GM12864 (cell line): Measurements from ENCODE around the gene CHAF1B.
A peak's percentile ranks its signal among the peaks of the same experiment; 100 is the strongest.
"Not testable (repeated sequence)": the region's sequence is repeated elsewhere in the genome, so short reads cannot be mapped to it uniquely, and the experiment has no call there.

Experiments used
- DNase-seq: peaks from one replicate; pipeline ENCODE4 v3.0.0-alpha.2; 2011; ENCODE audit warnings: low read depth
- H3K4me3 ChIP-seq: 2 replicates; pipeline ENCODE4 v1.5.1; 2011; ENCODE audit warnings: mild to moderate bottlenecking, low read depth, low read length, control low read depth
- CTCF ChIP-seq: IDR thresholded peaks from 2 replicates; pipeline ENCODE4 v1.5.1; 2011; ENCODE audit warnings: low read depth, mild to moderate bottlenecking, moderate library complexity, low read length, control low read depth, inconsistent platforms; ENCODE audit errors: missing control alignments

CHAF1B gene

GRCh38 chr21:36385233-36386030, at the start of gene CHAF1B:
Gene CHAF1B (plus strand): TSS chr21:36385392. CDS start chr21:36386137, 745 bp downstream.
- DNase-seq: no peak
- TF ChIP-seq CTCF: no peak
- peak within 1 kb of the TSS; percentile 86 for H3K4me3 ChIP-seq

- TF ChIP-seq CTCF: no peak
- DNase-seq: no peak
- no peak overlapping the region for H3K4me3 ChIP-seq
Observed at GRCh38 chr21:36337099-36337509, 48.1 kb upstream of the CHAF1B start.

GRCh38 chr21:36338975-36339374, 46.2 kb upstream of the CHAF1B start:
- no peak for TF ChIP-seq CTCF
- no peak for DNase-seq
- no peak overlapping the region for H3K4me3 ChIP-seq

- H3K4me3 ChIP-seq, DNase-seq: not testable (repeated sequence)
Observed at GRCh38 chr21:36342581-36342980, 42.6 kb upstream of the CHAF1B start.

- no peak overlapping the region for H3K4me3 ChIP-seq
- no peak for TF ChIP-seq CTCF
- no peak for DNase-seq
Observed at GRCh38 chr21:36344931-36345330, 40.3 kb upstream of the CHAF1B start.

- H3K4me3 ChIP-seq: no peak overlapping the region
- DNase-seq: no peak
- no peak for TF ChIP-seq CTCF
Observed at GRCh38 chr21:36347278-36347961, 37.8 kb upstream of the CHAF1B start.

GRCh38 chr21:36347962-36348328, 37.2 kb upstream of the CHAF1B start:
- H3K4me3 ChIP-seq: no peak overlapping the region
- no peak for DNase-seq
- no peak for TF ChIP-seq CTCF
